Measurements from ENCODE around the gene CABS1. TPM values are rescaled to one million over a fixed set of nuclear protein-coding genes. Genes with fewer than 3 reads are reported as not detected.

The CABS1 gene
- total RNA-seq, 1 donor from 2014 or later = not detected

DNA sequence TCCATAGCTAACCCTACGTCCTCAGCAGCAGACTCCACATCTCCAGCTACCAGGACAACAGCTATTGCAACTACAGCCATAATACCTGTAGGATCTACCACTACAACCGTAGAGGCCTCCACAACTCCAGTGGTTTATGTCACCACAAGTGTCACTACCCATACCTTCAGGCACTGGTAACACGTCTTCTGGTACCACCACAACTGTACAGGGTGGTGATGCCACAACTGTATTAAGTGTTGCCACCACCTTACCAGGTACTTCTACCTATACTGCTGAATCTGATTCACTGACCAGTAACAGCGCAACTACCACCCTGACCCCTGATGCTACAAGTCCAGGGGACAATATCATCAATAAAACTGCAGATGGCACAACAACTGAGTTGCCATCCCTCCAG lies 34.6 kb upstream of the CABS1 start:
- no peak for DNase-seq (ENCODE audit: low read depth)
- TF ChIP-seq CTCF (IDR thresholded peaks at IDR 0.05; ENCODE audit: insufficient read depth, low read length, poor library complexity, severe bottlenecking) = no peak
- Histone ChIP-seq H3K36me3 (ENCODE audit: control insufficient read depth, insufficient read depth, low read length) (no peaks in the 10 kb centered on the region), H3K27me3 (ENCODE audit: control insufficient read depth, insufficient read depth, low read length) (no peaks in the 10 kb centered on the region), H3K4me3 (ENCODE audit: low read depth, low read length) (no peak overlapping the region)

DNA sequence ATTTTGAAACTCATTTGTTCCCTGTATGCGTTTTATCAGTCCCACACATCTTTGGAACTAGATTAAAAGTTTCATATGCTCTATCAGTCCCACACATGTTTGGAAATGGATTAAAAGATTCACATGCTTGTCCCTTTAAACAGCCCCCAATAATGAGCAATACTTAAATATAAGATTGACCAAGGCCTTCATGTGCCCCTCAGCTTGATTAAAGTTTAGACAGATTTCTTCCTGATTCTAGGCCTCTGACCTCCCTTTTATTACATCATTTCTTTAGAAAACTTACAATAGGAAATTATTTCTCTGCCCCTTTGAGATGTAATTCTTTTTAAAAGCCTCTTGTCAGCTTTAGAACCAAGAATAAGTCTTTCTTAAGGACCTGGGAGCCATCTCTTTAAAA lies 31.7 kb upstream of the CABS1 start:
- Histone ChIP-seq H3K36me3 (ENCODE audit: control insufficient read depth, insufficient read depth, low read length) (no peaks in the 10 kb centered on the region), H3K4me3 (ENCODE audit: low read depth, low read length) (no peak overlapping the region), H3K27me3 (ENCODE audit: control insufficient read depth, insufficient read depth, low read length) (no peaks in the 10 kb centered on the region)
- no peak for DNase-seq (ENCODE audit: low read depth)
- TF ChIP-seq CTCF (IDR thresholded peaks at IDR 0.05; ENCODE audit: insufficient read depth, low read length, poor library complexity, severe bottlenecking) = no peak

- Histone ChIP-seq H3K36me3 (ENCODE audit: control insufficient read depth, insufficient read depth, low read length) (no peaks in the 10 kb centered on the region), H3K4me3 (ENCODE audit: low read depth, low read length) (no peak overlapping the region), H3K27me3 (ENCODE audit: control insufficient read depth, insufficient read depth, low read length) (no peaks in the 10 kb centered on the region)
- DNase-seq (ENCODE audit: low read depth) = no peak
- no peak for TF ChIP-seq CTCF (IDR thresholded peaks at IDR 0.05; ENCODE audit: insufficient read depth, low read length, poor library complexity, severe bottlenecking)
These were observed 29.2 kb upstream of the CABS1 start for GRCh38 chr4:70305601-70306000.

GRCh38 chr4:70306076-70306475 lies 28.7 kb upstream of the CABS1 start:
- no peak overlapping the region for H3K4me3 ChIP-seq (ENCODE audit: low read depth, low read length)
- no peak for DNase-seq (ENCODE audit: low read depth)
- H3K27me3 ChIP-seq (ENCODE audit: control insufficient read depth, insufficient read depth, low read length) = no peaks in the 10 kb centered on the region
- H3K36me3 ChIP-seq (ENCODE audit: control insufficient read depth, insufficient read depth, low read length) = no peaks in the 10 kb centered on the region
- no peak for TF ChIP-seq CTCF (IDR thresholded peaks at IDR 0.05; ENCODE audit: insufficient read depth, low read length, poor library complexity, severe bottlenecking)

DNA sequence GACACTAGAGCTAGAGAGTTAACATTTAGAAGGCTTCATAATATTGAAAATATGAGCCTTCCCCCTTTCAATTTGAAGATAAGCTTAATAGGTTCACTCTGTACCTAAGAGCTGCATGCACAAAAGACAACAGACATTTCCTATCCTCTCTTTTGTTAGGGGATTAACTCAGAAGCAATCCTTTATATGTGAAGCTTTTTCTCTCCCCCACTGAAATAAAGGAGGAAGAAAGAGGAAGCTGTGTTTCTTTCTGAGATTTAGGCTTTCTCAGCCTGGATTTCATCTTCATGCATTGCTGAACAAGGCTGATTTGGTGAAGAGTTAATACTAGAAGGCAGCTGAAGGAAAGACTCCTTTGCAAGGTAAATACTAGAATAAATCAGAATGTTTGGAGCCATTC lies 21.0 kb upstream of the CABS1 start:
- Histone ChIP-seq H3K36me3 (ENCODE audit: control insufficient read depth, insufficient read depth, low read length) (no peaks in the 10 kb centered on the region), H3K4me3 (ENCODE audit: low read depth, low read length) (no peak overlapping the region), H3K27me3 (ENCODE audit: control insufficient read depth, insufficient read depth, low read length) (no peaks in the 10 kb centered on the region)
- no peak for DNase-seq (ENCODE audit: low read depth)
- no peak for TF ChIP-seq CTCF (IDR thresholded peaks at IDR 0.05; ENCODE audit: insufficient read depth, low read length, poor library complexity, severe bottlenecking)

DNA sequence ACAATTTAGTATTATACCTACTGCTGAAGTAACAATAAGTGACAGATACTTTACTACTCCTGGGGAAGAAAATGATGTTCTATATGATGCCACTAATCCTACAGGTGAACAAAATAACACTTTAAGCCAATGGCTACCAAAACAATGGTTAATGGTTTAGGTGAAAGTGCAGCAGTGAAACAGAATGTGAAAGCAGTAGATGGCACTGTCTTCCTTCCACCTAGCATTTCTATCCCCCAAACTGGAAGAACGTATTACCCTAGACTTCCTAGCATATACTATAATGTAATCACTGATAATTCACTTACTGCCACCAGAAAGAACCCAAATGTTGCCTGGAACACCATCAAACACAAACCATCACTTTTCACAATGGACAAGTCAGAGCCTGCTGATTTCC lies 18.9 kb upstream of the CABS1 start:
- H3K27me3 ChIP-seq (ENCODE audit: control insufficient read depth, insufficient read depth, low read length) = no peaks in the 10 kb centered on the region
- no peak overlapping the region for H3K4me3 ChIP-seq (ENCODE audit: low read depth, low read length)
- no peaks in the 10 kb centered on the region for H3K36me3 ChIP-seq (ENCODE audit: control insufficient read depth, insufficient read depth, low read length)
- no peak for DNase-seq (ENCODE audit: low read depth)
- TF ChIP-seq CTCF (IDR thresholded peaks at IDR 0.05; ENCODE audit: insufficient read depth, low read length, poor library complexity, severe bottlenecking) = no peak
